ENCODE data around the gene CRABP2.

CRABP2 gene

GRCh38 chr1:156741481-156741983, 36.1 kb upstream of the CRABP2 start:
- DNase-seq (ENCODE audit: low spot score): no peak

GRCh38 chr1:156740741-156741480, 35.5 kb upstream of the CRABP2 start, which contains the start of gene MRPL24:
MRPL24 (minus strand) TSS chr1:156741088; CDS start chr1:156738704, 2,384 bp downstream.
- DNase-seq (ENCODE audit: low spot score): peak; percentile 95

GRCh38 chr1:156740237-156740740, 34.9 kb upstream of the CRABP2 start:
- DNase-seq (ENCODE audit: low spot score): no peak

GRCh38 chr1:156738916-156739315, 33.5 kb upstream of the CRABP2 start:
- DNase-seq (ENCODE audit: low spot score): no peak

GRCh38 chr1:156738407-156738806, 33.0 kb upstream of the CRABP2 start:
- DNase-seq (ENCODE audit: low spot score): no peak

- DNase-seq (ENCODE audit: low spot score): no peak
These were observed 28.7 kb upstream of the CRABP2 start for GRCh38 chr1:156733989-156734584.

GRCh38 chr1:156728599-156729462, 23.4 kb upstream of the CRABP2 start, which contains the start of gene ISG20L2:
ISG20L2 (minus strand) TSS chr1:156728766; CDS start chr1:156727652, 1,114 bp downstream.
- DNase-seq (ENCODE audit: low spot score): peak; percentile 95

- peak; percentile 92 for DNase-seq (ENCODE audit: low spot score)
These were observed 22.7 kb upstream of the CRABP2 start, which contains the start of gene METTL25B for GRCh38 chr1:156727926-156728598. METTL25B (plus strand) TSS chr1:156728469; CDS start chr1:156729105, 636 bp downstream.

GRCh38 chr1:156727492-156727891, 22.1 kb upstream of the CRABP2 start:
- DNase-seq (ENCODE audit: low spot score): no peak

- peak; percentile 70 for DNase-seq (ENCODE audit: low spot score)
These were observed 21.3 kb upstream of the CRABP2 start for GRCh38 chr1:156726549-156727226.

- DNase-seq (ENCODE audit: low spot score): peak; percentile 85
These were observed 20.4 kb upstream of the CRABP2 start for GRCh38 chr1:156725683-156726280.

GRCh38 chr1:156721535-156721934, 16.2 kb upstream of the CRABP2 start:
- no peak for DNase-seq (ENCODE audit: low spot score)

GRCh38 chr1:156721131-156721530, 15.7 kb upstream of the CRABP2 start:
- no peak for DNase-seq (ENCODE audit: low spot score)

- DNase-seq (ENCODE audit: low spot score): peak; percentile 31
These were observed 12.0 kb upstream of the CRABP2 start for GRCh38 chr1:156717351-156717750.

GRCh38 chr1:156714830-156715229, 9.4 kb upstream of the CRABP2 start:
- DNase-seq (ENCODE audit: low spot score): no peak

GRCh38 chr1:156712626-156713025, 7.2 kb upstream of the CRABP2 start:
- no peak for DNase-seq (ENCODE audit: low spot score)

- peak; percentile 33 for DNase-seq (ENCODE audit: low spot score)
These were observed 5.8 kb upstream of the CRABP2 start for GRCh38 chr1:156711011-156711817.

- DNase-seq (ENCODE audit: low spot score): peak; percentile 67
These were observed 4.5 kb upstream of the CRABP2 start for GRCh38 chr1:156709757-156710489.

GRCh38 chr1:156709031-156709430, 3.6 kb upstream of the CRABP2 start:
- no peak for DNase-seq (ENCODE audit: low spot score)
